Measurements from ENCODE around the gene DMWD.

The DMWD gene, protein sequence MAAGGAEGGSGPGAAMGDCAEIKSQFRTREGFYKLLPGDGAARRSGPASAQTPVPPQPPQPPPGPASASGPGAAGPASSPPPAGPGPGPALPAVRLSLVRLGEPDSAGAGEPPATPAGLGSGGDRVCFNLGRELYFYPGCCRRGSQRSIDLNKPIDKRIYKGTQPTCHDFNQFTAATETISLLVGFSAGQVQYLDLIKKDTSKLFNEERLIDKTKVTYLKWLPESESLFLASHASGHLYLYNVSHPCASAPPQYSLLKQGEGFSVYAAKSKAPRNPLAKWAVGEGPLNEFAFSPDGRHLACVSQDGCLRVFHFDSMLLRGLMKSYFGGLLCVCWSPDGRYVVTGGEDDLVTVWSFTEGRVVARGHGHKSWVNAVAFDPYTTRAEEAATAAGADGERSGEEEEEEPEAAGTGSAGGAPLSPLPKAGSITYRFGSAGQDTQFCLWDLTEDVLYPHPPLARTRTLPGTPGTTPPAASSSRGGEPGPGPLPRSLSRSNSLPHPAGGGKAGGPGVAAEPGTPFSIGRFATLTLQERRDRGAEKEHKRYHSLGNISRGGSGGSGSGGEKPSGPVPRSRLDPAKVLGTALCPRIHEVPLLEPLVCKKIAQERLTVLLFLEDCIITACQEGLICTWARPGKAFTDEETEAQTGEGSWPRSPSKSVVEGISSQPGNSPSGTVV

GRCh38 chr19:45792470-45793177, at the start of gene DMWD:
TSS of gene DMWD (minus strand) at chr19:45792845. CDS start at chr19:45792756, 89 bp downstream.
- peak; percentile 98 for DNase-seq

- DNase-seq = no peak
Measured at GRCh38 chr19:45842198-45842597, 49.6 kb upstream of the DMWD start.

DNA sequence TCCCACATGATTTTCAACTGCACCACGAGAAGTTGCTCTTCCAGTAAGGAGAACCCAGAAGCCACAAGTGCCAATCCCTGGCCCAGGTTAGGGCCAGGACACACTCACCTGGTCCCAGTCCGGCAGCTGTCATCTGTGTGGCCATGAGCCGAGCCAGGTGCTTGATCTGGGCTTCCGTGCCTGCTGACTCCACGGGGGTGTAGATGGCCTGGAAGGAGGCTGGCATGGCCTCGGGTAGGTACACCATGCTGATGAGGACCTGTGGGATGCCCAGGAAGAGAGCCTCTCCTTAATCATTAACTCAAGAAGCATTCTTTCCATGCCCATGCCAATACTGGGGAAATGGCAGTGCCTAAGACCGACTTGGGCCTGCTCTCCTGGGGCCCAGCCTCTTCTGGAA, 42.3 kb upstream of the DMWD start:
- no peak for DNase-seq

DNA sequence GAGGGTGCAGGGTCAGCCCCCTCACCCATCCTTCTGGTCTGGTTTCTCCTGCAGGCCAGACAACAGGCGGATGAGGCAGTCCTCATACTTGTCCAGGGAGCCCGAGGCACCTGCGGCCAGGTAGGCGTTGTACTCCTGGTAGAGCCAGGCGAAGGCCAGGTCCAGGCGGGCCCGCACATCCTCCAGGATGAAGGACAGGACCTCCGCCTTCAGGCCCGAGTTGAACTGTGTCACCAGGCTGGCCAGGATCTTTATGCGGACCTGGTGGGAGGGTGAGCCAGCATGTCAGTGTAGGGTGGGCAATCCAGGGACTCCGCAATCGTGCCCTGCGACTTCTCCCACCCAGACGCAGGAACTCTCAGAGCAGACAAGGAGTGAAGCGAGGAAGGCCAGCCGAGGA, 36.3 kb upstream of the DMWD start:
- DNase-seq = no peak

- DNase-seq = no peak
Measured at GRCh38 chr19:45828523-45828922, 35.9 kb upstream of the DMWD start.

- no peak for DNase-seq
Measured at GRCh38 chr19:45827459-45828093, 34.9 kb upstream of the DMWD start.

DNA sequence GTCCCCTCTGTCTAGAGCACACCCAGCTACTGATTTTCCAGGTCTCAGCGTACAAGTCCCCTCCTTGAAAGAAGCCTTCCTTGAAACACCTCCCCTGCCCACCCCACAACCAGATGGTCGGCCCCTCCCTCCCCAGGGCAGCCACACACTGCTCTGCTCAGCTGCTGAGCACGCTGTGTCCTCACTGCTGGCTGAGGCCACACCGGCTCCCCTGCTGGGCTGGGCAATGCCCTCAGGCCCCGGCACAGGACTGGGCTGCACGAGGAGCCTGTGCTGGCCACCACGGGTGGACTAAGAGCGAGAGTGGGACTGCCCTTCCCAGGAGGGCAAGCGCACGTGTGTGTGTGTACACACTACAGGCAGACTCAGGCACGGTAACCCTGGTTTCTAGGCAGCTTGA, 34.3 kb upstream of the DMWD start:
- no peak for DNase-seq

GRCh38 chr19:45825917-45826893, 33.6 kb upstream of the DMWD start:
- no peak for DNase-seq

DNA sequence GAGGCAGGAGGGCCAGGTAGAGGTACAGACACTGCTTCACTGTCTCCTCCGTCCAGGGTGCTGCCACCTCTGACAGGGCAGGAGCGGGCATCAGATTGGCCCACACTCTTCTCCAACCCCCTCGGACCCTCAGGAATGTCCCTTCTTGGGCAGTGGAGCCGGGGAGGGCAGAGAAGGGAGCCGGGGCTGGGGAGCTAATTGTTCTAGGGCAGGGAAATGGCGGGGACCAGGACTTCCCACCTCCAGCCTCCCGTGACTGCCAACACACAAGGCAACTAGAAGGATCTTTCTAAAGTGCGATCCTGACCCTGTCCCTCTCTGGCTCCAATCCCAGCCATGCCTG, 32.6 kb upstream of the DMWD start:
- no peak for DNase-seq

DNA sequence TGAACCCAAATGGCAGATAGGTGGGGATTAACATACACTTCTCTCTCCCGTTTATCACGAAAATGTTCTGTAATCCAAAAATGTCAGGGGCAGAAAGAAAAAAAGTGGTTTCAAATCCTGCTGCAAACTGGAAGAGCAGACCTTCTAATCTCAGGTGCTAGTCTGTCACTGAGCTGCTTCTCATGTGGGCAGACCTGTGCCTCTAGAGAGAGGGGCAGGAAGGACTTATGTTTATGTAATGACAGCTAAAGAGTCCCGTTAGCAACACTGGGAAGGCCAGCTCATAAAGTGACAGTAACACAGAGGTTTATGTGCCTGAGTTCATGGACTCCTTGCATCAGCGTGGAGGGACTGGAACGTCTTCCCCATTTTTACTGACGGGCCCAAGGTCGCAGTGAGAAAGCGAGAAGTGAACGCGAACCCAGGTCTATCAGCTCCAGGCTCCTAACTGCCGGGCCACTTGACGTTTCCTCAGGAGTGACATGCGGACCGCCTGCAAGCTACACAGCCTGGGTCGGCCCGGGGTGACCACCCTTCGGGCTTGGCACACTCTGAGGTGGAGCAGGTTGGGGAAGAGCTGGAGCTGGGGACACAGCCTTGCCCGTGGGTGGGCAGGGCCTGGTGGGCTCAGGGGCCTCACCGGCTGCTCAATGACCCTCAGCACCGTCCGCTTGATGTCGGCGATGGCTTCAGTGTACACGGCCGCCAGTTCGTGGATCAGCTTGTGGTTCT, 32.1 kb upstream of the DMWD start:
- DNase-seq = no peak

DNA sequence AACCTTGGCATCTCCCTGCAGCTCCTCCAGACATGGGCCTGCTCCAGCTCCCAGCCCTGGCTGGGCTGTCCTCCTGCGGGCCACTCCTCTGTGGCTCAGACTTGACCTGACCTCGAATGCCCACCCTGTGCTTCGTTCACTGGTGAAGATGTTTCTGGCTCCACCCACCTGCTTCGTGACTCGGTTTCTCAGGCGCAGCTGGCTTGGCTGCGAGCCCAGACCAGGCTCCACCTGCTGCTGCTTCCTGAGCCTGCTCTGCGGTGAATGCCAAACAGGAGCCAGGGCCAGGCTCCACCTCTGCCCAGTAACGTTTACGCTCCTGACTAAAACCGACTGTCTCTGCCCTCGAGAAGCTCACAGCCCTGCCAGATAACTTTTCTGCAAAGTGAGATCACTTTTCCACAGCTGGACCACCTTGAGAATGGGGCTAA, 31.4 kb upstream of the DMWD start:
- no peak for DNase-seq

GRCh38 chr19:45823182-45823581, 30.5 kb upstream of the DMWD start:
- DNase-seq = no peak

DNA sequence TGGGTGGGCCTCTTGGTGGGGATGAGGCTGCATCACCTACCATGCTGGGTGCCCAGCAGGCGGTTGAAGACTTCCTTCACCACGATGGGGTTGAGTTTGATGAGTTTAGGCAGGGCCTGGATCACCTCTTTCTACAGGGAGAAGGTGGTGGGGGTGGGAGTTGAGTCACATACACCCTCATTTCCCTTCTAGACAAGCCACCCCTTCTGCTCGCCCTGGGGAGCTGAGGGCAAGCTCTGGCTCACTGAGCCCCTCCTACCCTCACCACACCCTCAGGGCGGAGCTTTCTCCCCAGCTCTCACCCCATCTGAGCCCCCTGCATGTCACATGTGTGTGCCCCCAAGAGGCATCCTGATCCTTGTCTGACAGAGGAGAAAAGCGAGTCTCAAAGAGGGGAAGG, 30.1 kb upstream of the DMWD start:
- no peak for DNase-seq

DNA sequence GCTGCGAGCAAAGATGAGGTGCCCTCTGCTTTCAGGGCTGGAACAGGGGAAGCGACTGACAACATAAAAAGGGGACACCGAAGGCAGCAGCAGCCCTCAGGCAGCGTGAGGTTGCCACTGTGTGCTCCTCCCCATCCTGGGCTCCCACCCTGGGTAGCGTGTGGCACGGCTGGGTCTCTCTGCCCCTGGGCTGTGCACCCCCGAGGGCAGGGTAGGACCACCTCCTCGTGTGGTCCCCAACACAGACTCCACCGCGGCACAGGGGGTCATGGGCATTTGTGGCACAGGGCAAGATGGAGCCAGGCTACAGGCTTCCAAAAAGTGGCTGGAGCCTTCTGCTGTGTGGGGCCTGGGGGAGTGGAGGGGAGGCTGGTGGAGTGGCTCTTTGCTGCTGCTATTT, 28.9 kb upstream of the DMWD start:
- DNase-seq = no peak

GRCh38 chr19:45821103-45821521, 28.5 kb upstream of the DMWD start:
- no peak for DNase-seq

GRCh38 chr19:45820413-45821102, 27.9 kb upstream of the DMWD start:
- no peak for DNase-seq

DNA sequence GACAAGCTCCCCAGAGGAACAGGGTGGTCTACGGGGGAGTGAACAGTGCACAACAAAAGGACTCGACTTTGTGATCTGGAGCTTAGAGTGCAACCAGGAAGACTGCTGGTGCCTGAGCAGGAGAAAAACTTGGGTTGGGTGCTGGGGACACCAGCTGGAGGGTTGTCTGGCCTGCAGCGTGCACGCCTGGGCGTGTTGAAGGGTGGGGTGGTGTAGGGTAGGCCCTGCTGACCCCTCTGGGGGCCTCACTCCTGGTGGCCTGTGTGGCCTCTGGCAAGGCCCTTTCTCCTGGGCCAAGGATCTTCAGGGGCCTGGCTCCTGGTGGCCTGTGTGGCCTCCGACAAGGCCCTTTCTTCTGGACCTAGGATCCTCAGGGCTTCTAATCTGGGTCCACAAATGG, 27.1 kb upstream of the DMWD start:
- no peak for DNase-seq

DNA sequence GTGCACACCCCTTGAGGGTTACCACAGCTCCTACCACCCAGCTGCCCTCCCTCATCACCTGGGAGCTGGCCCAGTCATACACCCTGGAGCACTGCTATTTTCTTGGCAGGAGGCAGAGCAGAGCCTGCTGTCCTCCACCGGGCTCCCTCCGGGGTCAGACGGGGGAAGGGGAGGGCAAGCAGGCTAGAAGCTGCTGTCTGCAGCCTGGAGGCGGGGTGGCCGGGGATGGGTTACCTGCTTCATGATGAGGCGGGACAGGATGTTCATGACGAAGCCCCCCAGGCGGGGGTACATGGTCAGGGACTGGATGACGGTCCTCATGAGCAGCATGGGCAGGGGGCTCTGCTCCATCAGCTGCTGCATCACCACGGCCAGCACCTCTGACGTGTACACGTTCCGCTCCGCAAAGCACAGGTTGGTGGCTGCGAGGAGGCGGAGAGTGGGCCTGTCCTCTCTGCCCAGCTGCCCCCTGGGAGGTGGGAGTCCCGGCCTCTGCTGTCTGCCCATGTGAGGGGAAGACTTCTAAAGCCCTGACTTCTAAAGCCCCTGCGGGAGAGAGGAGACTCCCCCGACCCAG, 25.2 kb upstream of the DMWD start:
- DNase-seq = no peak

GRCh38 chr19:45817010-45817724, 24.5 kb upstream of the DMWD start:
- DNase-seq = peak; percentile 83

All from T1000 (cell line).